ENCODE results near the gene SDK1. TPM values are rescaled to one million over a fixed set of nuclear protein-coding genes. Genes with fewer than 3 reads are reported as not detected.

The SDK1 gene
- total RNA-seq, 2 donors from 2014 or later: 19.8 to 32.4 TPM

DNA sequence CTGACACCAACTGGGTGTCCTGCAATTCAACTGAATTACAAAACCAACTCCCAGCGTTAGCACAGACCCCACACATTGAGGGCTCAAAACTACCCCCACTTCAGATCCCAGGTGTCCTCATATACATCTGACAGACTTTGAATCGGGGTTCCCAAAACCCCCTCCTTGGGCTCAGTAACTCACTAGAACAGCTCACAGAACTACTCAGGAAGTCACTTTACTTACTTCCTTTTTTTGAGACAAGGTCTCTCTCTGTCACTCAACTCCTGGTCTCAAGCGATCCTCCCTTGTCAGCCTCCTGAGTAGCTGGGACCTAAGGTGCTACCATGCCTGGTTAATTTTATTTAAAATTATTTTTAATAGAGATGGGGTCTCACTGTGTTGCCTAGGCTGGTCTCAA is 456.0 kb downstream of the SDK1 start:
- Histone ChIP-seq H3K9me3 (no peaks in the 10 kb centered on the region), H3K4me3 (no peak overlapping the region), H3K27ac (no peak overlapping the region), H3K4me1 (peaks cover 8% of the 10 kb centered on the region), H3K27me3 (no peaks in the 10 kb centered on the region), H3K36me3 (replicated peaks in 1 of 2; ENCODE audit: insufficient read depth in 1 of 2, low read depth in 2 of 2) (no peaks in the 10 kb centered on the region)
- intact Hi-C loops (cut with DNase I): no loop called here
- DNase-seq: no peak
- no peak for TF ChIP-seq POLR2A (IDR thresholded peaks at IDR 0.05)
- TF ChIP-seq, protein P1, sequence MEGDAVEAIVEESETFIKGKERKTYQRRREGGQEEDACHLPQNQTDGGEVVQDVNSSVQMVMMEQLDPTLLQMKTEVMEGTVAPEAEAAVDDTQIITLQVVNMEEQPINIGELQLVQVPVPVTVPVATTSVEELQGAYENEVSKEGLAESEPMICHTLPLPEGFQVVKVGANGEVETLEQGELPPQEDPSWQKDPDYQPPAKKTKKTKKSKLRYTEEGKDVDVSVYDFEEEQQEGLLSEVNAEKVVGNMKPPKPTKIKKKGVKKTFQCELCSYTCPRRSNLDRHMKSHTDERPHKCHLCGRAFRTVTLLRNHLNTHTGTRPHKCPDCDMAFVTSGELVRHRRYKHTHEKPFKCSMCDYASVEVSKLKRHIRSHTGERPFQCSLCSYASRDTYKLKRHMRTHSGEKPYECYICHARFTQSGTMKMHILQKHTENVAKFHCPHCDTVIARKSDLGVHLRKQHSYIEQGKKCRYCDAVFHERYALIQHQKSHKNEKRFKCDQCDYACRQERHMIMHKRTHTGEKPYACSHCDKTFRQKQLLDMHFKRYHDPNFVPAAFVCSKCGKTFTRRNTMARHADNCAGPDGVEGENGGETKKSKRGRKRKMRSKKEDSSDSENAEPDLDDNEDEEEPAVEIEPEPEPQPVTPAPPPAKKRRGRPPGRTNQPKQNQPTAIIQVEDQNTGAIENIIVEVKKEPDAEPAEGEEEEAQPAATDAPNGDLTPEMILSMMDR (IDR thresholded peaks at IDR 0.05): no peak
- no peak for ATAC-seq
- WGBS, 2 donors: 77 to 94% methylated on average over 3 of the region's 3 CpGs

- Histone ChIP-seq H3K36me3 (replicated peaks in 1 of 2; ENCODE audit: insufficient read depth in 1 of 2, low read depth in 2 of 2) (no peaks in the 10 kb centered on the region), H3K4me1 (peaks cover 9% of the 10 kb centered on the region), H3K27me3 (no peaks in the 10 kb centered on the region), H3K27ac (no peak overlapping the region), H3K9me3 (no peaks in the 10 kb centered on the region), H3K4me3 (no peak overlapping the region)
- intact Hi-C loops (cut with DNase I): no loop called here
- WGBS, 2 donors: 86 to 98% methylated on average over 5 of the region's 5 CpGs
- no peak for DNase-seq
- TF ChIP-seq, protein P1 (IDR thresholded peaks at IDR 0.05): no peak
- TF ChIP-seq POLR2A (IDR thresholded peaks at IDR 0.05): no peak
- no peak for ATAC-seq
Observed at GRCh38 chr7:3760651-3761050, 459.6 kb downstream of the SDK1 start.

DNA sequence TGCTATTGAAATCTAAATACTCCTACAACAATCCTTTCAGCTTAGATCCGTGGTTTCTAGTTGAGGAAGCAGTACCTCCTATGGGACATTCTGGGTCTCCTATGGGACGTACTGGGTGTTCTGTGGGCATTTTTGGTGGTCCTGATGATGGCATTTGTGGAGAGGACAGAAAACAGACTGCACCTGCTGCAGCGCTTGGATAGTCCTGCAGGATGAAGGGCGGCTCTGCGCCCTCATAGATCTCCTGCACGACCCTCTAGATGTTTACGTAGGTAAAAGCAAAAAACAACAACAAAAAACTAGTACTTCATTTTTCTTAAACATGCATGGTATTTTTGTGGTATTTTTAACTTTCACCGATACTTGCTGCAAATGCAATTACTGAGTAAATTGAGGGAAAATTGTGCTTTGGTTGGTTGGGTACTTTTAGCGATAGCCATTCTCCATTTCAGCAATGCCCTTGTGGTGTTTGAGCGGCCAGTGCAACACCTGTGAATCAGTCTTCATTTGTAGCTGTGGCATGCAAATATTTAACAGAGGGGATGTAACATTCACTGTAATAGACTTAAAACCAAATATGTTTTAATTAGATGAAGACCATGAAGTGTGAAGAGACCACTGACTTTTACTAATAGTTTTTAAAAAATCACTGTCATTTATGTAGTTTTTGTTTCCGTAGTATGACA is 461.2 kb downstream of the SDK1 start:
- 90 to 91% methylated on average over 11 of the region's 11 CpGs for WGBS, 2 donors
- H3K36me3 ChIP-seq (replicated peaks in 1 of 2; ENCODE audit: insufficient read depth in 1 of 2, low read depth in 2 of 2): no peaks in the 10 kb centered on the region

GRCh38 chr7:3767917-3768777 is 467.1 kb downstream of the SDK1 start:
- no peak for TF ChIP-seq POLR2A (IDR thresholded peaks at IDR 0.05)
- TF ChIP-seq, protein P1 (IDR thresholded peaks at IDR 0.05): no peak
- no peak for ATAC-seq
- intact Hi-C loops (cut with DNase I): no loop called here
- no peaks in the 10 kb centered on the region for H3K4me1 ChIP-seq
- H3K9me3 ChIP-seq: no peaks in the 10 kb centered on the region
- H3K27me3 ChIP-seq: no peaks in the 10 kb centered on the region
- H3K36me3 ChIP-seq (replicated peaks in 1 of 2; ENCODE audit: insufficient read depth in 1 of 2, low read depth in 2 of 2): no peaks in the 10 kb centered on the region
- no peak overlapping the region for H3K27ac ChIP-seq
- no peak overlapping the region for H3K4me3 ChIP-seq
- no peak for DNase-seq
- 82 to 86% methylated on average over 9 of the region's 9 CpGs for WGBS, 2 donors

More for the DNA sequence above, 461.2 kb downstream of the SDK1 start:
- intact Hi-C loops (cut with DNase I): no loop called here
- Histone ChIP-seq H3K27ac (no peak overlapping the region), H3K9me3 (no peaks in the 10 kb centered on the region), H3K4me1 (peaks cover 9% of the 10 kb centered on the region), H3K4me3 (no peak overlapping the region), H3K27me3 (no peaks in the 10 kb centered on the region)
- TF ChIP-seq, protein P1 (IDR thresholded peaks at IDR 0.05): no peak
- no peak for TF ChIP-seq POLR2A (IDR thresholded peaks at IDR 0.05)
- ATAC-seq: no peak
- DNase-seq: no peak

All from body of pancreas (tissue), 4 donors.